H9 (cell line): ENCODE data around the gene CD9. TPM values are rescaled to one million over a fixed set of nuclear protein-coding genes. Genes with fewer than 3 reads are reported as not detected.

ENCODE experiments used
- DNase-seq: peaks from one replicate; pipeline ENCODE4 v3.0.0-alpha.2; 2017
- H2AFZ ChIP-seq: one replicate; pipeline ENCODE4 v1.6.1; 2013; ENCODE audit warnings: mild to moderate bottlenecking, low read length, control low read depth, moderate library complexity
- H2AK5ac ChIP-seq: 2 replicates; pipeline ENCODE4 v1.6.1; 2013; ENCODE audit warnings: low read length, control low read depth, mixed read lengths; ENCODE audit not compliant: insufficient read length
- H2BK120ac ChIP-seq: one replicate; pipeline ENCODE4 v1.6.1; 2013; ENCODE audit warnings: low read depth, mild to moderate bottlenecking, low read length, control low read depth, inconsistent platforms; ENCODE audit not compliant: poor library complexity, severe bottlenecking
- H2BK12ac ChIP-seq: 2 replicates; pipeline ENCODE4 v1.6.1; 2013; ENCODE audit warnings: low read length, control low read depth, mixed read lengths, low read depth; ENCODE audit not compliant: insufficient read length
- H2BK15ac ChIP-seq: 2 replicates; pipeline ENCODE4 v1.6.1; 2013; ENCODE audit warnings: low read depth, low read length, control low read depth
- H2BK20ac ChIP-seq: one replicate; pipeline ENCODE4 v1.6.1; 2013; ENCODE audit warnings: low read depth, mild to moderate bottlenecking, low read length, control low read depth, inconsistent platforms; ENCODE audit not compliant: poor library complexity, severe bottlenecking
- H2BK5ac ChIP-seq: 2 replicates; pipeline ENCODE4 v1.6.1; 2013; ENCODE audit warnings: low read length, control low read depth, mixed read lengths; ENCODE audit not compliant: insufficient read length
- H3K14ac ChIP-seq: 2 replicates; pipeline ENCODE4 v1.6.1; 2013; ENCODE audit warnings: low read length, control low read depth; ENCODE audit not compliant: insufficient read depth
- H3K18ac ChIP-seq: 2 replicates; pipeline ENCODE4 v1.6.1; 2013; ENCODE audit warnings: low read depth, mild to moderate bottlenecking, mixed read lengths, low read length, control low read depth; ENCODE audit not compliant: insufficient read length
- H3K23ac ChIP-seq: 2 replicates; pipeline ENCODE4 v1.6.1; 2013; ENCODE audit warnings: low read length, control low read depth, mixed read lengths, low read depth; ENCODE audit not compliant: insufficient read length
- H3K23me2 ChIP-seq: 2 replicates; pipeline ENCODE4 v1.6.1; 2013; ENCODE audit warnings: low read depth, mild to moderate bottlenecking, mixed read lengths, low read length, control low read depth; ENCODE audit not compliant: insufficient read length, poor library complexity, severe bottlenecking
- H3K27ac ChIP-seq: 2 replicates; pipeline ENCODE4 v1.5.1; 2013; ENCODE audit warnings: low read length, control low read depth, mixed read lengths, low read depth; ENCODE audit not compliant: insufficient read length
- H3K27me3 ChIP-seq: 2 replicates; pipeline ENCODE4 v1.6.1; 2013; ENCODE audit warnings: low read length, control low read depth, inconsistent platforms; ENCODE audit not compliant: insufficient read depth
- H3K4ac ChIP-seq: 2 replicates; pipeline ENCODE4 v1.6.1; 2013; ENCODE audit warnings: low read depth, mild to moderate bottlenecking, control low read depth, inconsistent platforms, low read length, moderate library complexity
- H3K4me1 ChIP-seq: 2 replicates; pipeline ENCODE4 v1.6.1; 2013; ENCODE audit warnings: low read length, control low read depth, inconsistent platforms; ENCODE audit not compliant: insufficient read depth
- H3K4me2 ChIP-seq: 2 replicates; pipeline ENCODE4 v1.6.1; 2013; ENCODE audit warnings: low read length, control low read depth, mixed read lengths; ENCODE audit not compliant: insufficient read length, insufficient read depth
- H3K56ac ChIP-seq: 2 replicates; pipeline ENCODE4 v1.6.1; 2013; ENCODE audit warnings: low read depth, mild to moderate bottlenecking, mixed read lengths, low read length, control low read depth; ENCODE audit not compliant: insufficient read length
- H3K79me1 ChIP-seq: 2 replicates; pipeline ENCODE4 v1.6.1; 2013; ENCODE audit warnings: low read depth, mild to moderate bottlenecking, moderate library complexity, low read length, control low read depth, inconsistent platforms; ENCODE audit not compliant: insufficient read depth, poor library complexity, severe bottlenecking
- H3K79me2 ChIP-seq: 2 replicates; pipeline ENCODE4 v1.6.1; 2013; ENCODE audit warnings: low read length, control low read depth, inconsistent platforms; ENCODE audit not compliant: insufficient read depth
- H3K9ac ChIP-seq: 2 replicates; pipeline ENCODE4 v1.6.1; 2013; ENCODE audit warnings: low read length, control low read depth, mixed read lengths; ENCODE audit not compliant: insufficient read length; ENCODE audit errors: extremely low read depth
- H3K9me3 ChIP-seq: one replicate; pipeline ENCODE4 v1.6.1; 2013; ENCODE audit warnings: low read depth, low read length, inconsistent platforms; ENCODE audit not compliant: control insufficient read depth
- H3T11ph ChIP-seq: one replicate; pipeline ENCODE4 v1.6.1; 2013; ENCODE audit warnings: mild to moderate bottlenecking, low read length, control low read depth, inconsistent platforms
- H4K20me1 ChIP-seq: one replicate; pipeline ENCODE4 v1.6.1; 2013; ENCODE audit not compliant: control insufficient read depth, insufficient read length, insufficient read depth
- H4K5ac ChIP-seq: 2 replicates; pipeline ENCODE4 v1.6.1; 2013; ENCODE audit warnings: low read depth, mild to moderate bottlenecking, mixed read lengths, low read length, control low read depth; ENCODE audit not compliant: insufficient read length
- H4K8ac ChIP-seq: replicated peaks from 2 replicates; pipeline ENCODE4 v1.6.1; 2013; ENCODE audit warnings: low read length, control low read depth, mixed read lengths, low read depth; ENCODE audit not compliant: insufficient read length
- H4K91ac ChIP-seq: 2 replicates; pipeline ENCODE4 v1.6.1; 2013; ENCODE audit warnings: low read depth, mild to moderate bottlenecking, moderate library complexity, mixed read lengths, low read length, control low read depth; ENCODE audit not compliant: insufficient read length
- H3K27ac Mint-ChIP-seq, 3 experiments: 2 replicates in 2 of 3; 3 replicates in 1 of 3; pipeline ENCODE4 v1.8.0; 2020 to 2021; ENCODE audit warnings: mixed read lengths in 3 of 3, mild to moderate bottlenecking in 1 of 3, moderate library complexity in 1 of 3
- H3K27me3 Mint-ChIP-seq: 2 replicates; pipeline ENCODE4 v1.8.0; 2021; ENCODE audit warnings: low read depth, mild to moderate bottlenecking, moderate library complexity, mixed read lengths
- H3K36me3 Mint-ChIP-seq, 3 experiments: 2 replicates in 2 of 3; 3 replicates in 1 of 3; pipeline ENCODE4 v1.8.0; 2020 to 2021; ENCODE audit warnings: low read depth in 3 of 3, mixed read lengths in 3 of 3; ENCODE audit not compliant: insufficient read depth in 1 of 3
- H3K4me1 Mint-ChIP-seq, 2 experiments: 2 replicates each; pipeline ENCODE4 v1.8.0; 2020; ENCODE audit warnings: mixed read lengths in 2 of 2
- H3K4me3 Mint-ChIP-seq, 2 experiments: 2 replicates in 1 of 2; 3 replicates in 1 of 2; pipeline ENCODE4 v1.8.0; 2020 to 2021; ENCODE audit warnings: mild to moderate bottlenecking in 2 of 2, mixed read lengths in 2 of 2, moderate library complexity in 1 of 2
- H3K9me3 Mint-ChIP-seq, 2 experiments: 2 replicates in 1 of 2; 3 replicates in 1 of 2; pipeline ENCODE4 v1.8.0; 2020; ENCODE audit warnings: mild to moderate bottlenecking in 2 of 2, mixed read lengths in 2 of 2, moderate library complexity in 1 of 2
- CTCF ChIP-seq: fragments of 200-600 bp; sonication (generic); conservative IDR thresholded peaks from 3 replicates; pipeline ENCODE4 v1.8.0; 2021; ENCODE audit warnings: antibody characterized with exemption, mild to moderate bottlenecking
- WGBS: extraction: QIAGEN DNeasy Blood & Tissue Kit; methylation state at CpG from one replicate; pipeline ENCODE4 v1.1.7; 2013; ENCODE audit warnings: missing lambda C conversion rate, low lambda C conversion rate, mixed read lengths; ENCODE audit not compliant: insufficient read length; ENCODE audit errors: extremely low coverage; 5-methylcytosine and 5-hydroxymethylcytosine counted together
- total RNA-seq: library from RNA; stranded (reverse); gene quantifications from 2 replicates; pipeline ENCODE4 v1.2.1, GENCODE V29; 2021

CD9 gene
- total RNA-seq, 1 experiment from 2014 or later = 132 TPM

- H2BK15ac ChIP-seq = no peak overlapping the region
- Mint-ChIP-seq H3K36me3 (peaks cover 42 to 84% (median 64%) of the 10 kb centered on the region in 3 experiments), H3K4me1 (peaks cover 13 to 16% of the 10 kb centered on the region in 2 experiments), H3K27ac (peak overlapping the region in 1 of 3 experiments; percentile 7; a peak in 1 of 7 replicates), H3K27me3 (no peaks in the 10 kb centered on the region), H3K4me3 (no peak overlapping the region), H3K9me3 (no peaks in the 10 kb centered on the region)
- H2AFZ ChIP-seq = no peak overlapping the region
- no peak overlapping the region for H3T11ph ChIP-seq
- no peak overlapping the region for H4K8ac ChIP-seq
- H2BK20ac ChIP-seq = no peak overlapping the region
- H3K14ac ChIP-seq = no peak overlapping the region
- H3K23me2 ChIP-seq = no peaks in the 10 kb centered on the region
- H3K4me1 ChIP-seq = no peaks in the 10 kb centered on the region
- H4K20me1 ChIP-seq = no peaks in the 10 kb centered on the region
- DNase-seq = no peak
- no peak overlapping the region for H2BK5ac ChIP-seq
- H3K18ac ChIP-seq = no peak overlapping the region
- no peaks in the 10 kb centered on the region for H3K9me3 ChIP-seq
- no peak overlapping the region for H2BK12ac ChIP-seq
- H3K4ac ChIP-seq = no peak overlapping the region
- no peak for TF ChIP-seq CTCF
- H4K91ac ChIP-seq = no peak overlapping the region
- no peaks in the 10 kb centered on the region for H3K79me1 ChIP-seq
- H3K27me3 ChIP-seq = no peaks in the 10 kb centered on the region
- H3K4me2 ChIP-seq = no peak overlapping the region
- H3K79me2 ChIP-seq = no peaks in the 10 kb centered on the region; the same call in 1 of the 2 replicates
- no peak overlapping the region for H3K9ac ChIP-seq
- H3K23ac ChIP-seq = no peak overlapping the region
- no CpG with 5 or more reads among the region's 7 CpGs for WGBS
- no peak overlapping the region for H3K56ac ChIP-seq
- no peak overlapping the region for H4K5ac ChIP-seq
- no peak overlapping the region for H3K27ac ChIP-seq
- no peak overlapping the region for H2AK5ac ChIP-seq
- no peak overlapping the region for H2BK120ac ChIP-seq
Measured at GRCh38 chr12:6234906-6235305, 34.7 kb downstream of the CD9 start.
